Measurements from ENCODE around the gene INKA2.

- TF ChIP-seq CTCF (conservative IDR thresholded peaks at IDR 0.05; ENCODE audit: low read depth, low read length): no peak
- TF ChIP-seq EZH2 (IDR thresholded peaks at IDR 0.05; ENCODE audit: borderline replicate concordance, low read depth, low read length, poor library complexity, severe bottlenecking): no peak
Observed at GRCh38 chr1:111754984-111755330, 15.8 kb upstream of the INKA2 start.

All from A673 (cell line).